Activated naive CD4-positive, alpha-beta T cell treated with anti-CD3 and anti-CD28 coated beads, Interleukin-2, amount 10 ng/mL, durations not matched to agents 7 days and 5 days (primary cell): ENCODE data around the gene DNMBP.

Source experiments
- CTCF ChIA-PET: fragments of 350-600 bp; sonication (Branson Sonifier 250); formaldehyde crosslinking; loops from one replicate; lab custom pipeline; 2021; ENCODE audit warnings: antibody characterized with exemption; lab: Charles Lee
- DNase-seq: peaks from one replicate; pipeline ENCODE4 v3.0.0-alpha.2; 2020
- H3K27ac Mint-ChIP-seq: one replicate; pipeline ENCODE4 v1.8.0; 2021; ENCODE audit warnings: mild to moderate bottlenecking, moderate library complexity, mixed read lengths
- H3K27me3 Mint-ChIP-seq: one replicate; pipeline ENCODE4 v1.8.0; 2021; ENCODE audit warnings: mild to moderate bottlenecking, mixed read lengths
- H3K36me3 Mint-ChIP-seq: one replicate; pipeline ENCODE4 v1.8.0; 2021; ENCODE audit warnings: mixed read lengths
- H3K4me1 Mint-ChIP-seq: one replicate; pipeline ENCODE4 v1.8.0; 2021; ENCODE audit warnings: mixed read lengths
- H3K4me3 Mint-ChIP-seq: one replicate; pipeline ENCODE4 v1.8.0; 2021; ENCODE audit warnings: mild to moderate bottlenecking, moderate library complexity, mixed read lengths
- H3K9me3 Mint-ChIP-seq: one replicate; pipeline ENCODE4 v1.8.0; 2021; ENCODE audit warnings: mixed read lengths

The DNMBP gene, protein sequence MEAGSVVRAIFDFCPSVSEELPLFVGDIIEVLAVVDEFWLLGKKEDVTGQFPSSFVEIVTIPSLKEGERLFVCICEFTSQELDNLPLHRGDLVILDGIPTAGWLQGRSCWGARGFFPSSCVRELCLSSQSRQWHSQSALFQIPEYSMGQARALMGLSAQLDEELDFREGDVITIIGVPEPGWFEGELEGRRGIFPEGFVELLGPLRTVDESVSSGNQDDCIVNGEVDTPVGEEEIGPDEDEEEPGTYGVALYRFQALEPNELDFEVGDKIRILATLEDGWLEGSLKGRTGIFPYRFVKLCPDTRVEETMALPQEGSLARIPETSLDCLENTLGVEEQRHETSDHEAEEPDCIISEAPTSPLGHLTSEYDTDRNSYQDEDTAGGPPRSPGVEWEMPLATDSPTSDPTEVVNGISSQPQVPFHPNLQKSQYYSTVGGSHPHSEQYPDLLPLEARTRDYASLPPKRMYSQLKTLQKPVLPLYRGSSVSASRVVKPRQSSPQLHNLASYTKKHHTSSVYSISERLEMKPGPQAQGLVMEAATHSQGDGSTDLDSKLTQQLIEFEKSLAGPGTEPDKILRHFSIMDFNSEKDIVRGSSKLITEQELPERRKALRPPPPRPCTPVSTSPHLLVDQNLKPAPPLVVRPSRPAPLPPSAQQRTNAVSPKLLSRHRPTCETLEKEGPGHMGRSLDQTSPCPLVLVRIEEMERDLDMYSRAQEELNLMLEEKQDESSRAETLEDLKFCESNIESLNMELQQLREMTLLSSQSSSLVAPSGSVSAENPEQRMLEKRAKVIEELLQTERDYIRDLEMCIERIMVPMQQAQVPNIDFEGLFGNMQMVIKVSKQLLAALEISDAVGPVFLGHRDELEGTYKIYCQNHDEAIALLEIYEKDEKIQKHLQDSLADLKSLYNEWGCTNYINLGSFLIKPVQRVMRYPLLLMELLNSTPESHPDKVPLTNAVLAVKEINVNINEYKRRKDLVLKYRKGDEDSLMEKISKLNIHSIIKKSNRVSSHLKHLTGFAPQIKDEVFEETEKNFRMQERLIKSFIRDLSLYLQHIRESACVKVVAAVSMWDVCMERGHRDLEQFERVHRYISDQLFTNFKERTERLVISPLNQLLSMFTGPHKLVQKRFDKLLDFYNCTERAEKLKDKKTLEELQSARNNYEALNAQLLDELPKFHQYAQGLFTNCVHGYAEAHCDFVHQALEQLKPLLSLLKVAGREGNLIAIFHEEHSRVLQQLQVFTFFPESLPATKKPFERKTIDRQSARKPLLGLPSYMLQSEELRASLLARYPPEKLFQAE (N-terminal part only)

DNA sequence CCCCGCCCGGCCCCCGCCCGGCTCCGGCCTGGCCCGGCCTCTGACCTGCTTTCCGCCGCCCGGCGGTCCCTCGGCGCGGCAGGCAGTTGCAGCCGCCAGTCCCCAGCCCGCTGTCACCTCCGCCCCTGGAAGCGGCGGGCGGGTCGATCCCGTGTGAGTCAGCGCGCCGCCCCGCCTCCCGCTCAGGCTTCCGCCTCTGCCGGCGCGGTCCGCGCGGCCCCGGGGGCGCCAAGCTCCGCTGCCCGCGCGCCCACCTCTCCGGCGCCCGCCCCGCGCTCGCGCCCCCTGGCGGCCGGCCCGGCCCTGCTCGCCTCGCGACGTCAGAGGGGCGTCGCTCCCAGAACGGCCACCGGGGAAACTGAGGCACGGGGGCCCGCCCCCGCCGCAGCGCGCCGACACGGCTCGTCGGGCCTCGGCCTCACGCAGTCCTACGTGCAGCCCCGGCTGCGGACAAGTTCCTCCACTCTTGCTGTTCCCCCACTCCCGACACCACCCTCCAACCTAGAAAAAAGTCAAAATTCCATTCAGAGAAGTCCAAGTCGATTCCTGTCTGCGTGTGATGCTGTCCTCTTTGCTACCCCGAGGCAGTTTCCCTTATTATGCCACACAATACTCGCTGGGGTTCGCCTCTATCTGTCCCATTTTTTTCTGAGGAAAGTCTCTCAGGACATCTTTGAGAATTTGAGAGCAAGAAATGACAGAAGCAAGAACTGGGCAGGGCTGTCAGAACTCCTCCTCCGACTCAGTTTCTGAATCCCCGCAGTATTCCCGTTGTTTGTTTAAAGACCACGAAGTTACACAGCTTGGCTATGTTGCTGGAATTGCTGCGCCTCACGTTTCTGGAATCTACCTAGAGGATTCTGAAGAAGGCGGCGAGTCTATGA, at the start of gene DNMBP:
TSS of gene DNMBP (minus strand) at position 155 of the 884 bp plus-strand sequence. CDS start 37,823 bp downstream, outside the sequence.
- Mint-ChIP-seq H3K27ac (no peak within 1 kb of the TSS), H3K4me3 (peak within 1 kb of the TSS; percentile 86), H3K4me1 (peaks cover 43% of the 10 kb centered on the region), H3K36me3 (no peaks in the 10 kb centered on the region), H3K27me3 (peaks cover 39% of the 10 kb centered on the region), H3K9me3 (no peaks in the 10 kb centered on the region)
- CTCF ChIA-PET, result interaction anchor here (0.7 to 4.4 kb wide), 15 partner anchors 8 to 164 kb away, joined by 3 to 25 read pairs (median 5); no protein-coding TSS in a partner anchor
- DNase-seq, result peak; percentile 86

DNA sequence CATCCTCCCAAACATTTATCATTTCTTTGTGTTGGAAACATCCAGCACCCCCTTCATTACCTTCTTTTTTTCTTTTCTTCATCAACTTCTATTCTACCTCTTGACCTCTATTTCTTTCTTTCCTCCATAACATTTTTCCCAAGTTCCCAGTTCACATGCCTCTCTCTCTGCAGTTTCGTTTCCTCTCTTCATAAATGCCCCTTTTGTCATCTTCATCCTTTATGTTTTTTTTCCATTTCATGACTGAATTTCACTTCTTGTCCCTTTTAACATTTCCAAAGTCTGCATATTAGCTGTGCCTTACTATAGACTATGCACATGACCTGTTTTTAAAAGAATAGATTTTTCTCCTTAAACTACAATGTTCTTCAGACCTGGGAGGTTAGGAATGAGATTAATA, 48.2 kb upstream of the DNMBP start:
- CTCF ChIA-PET, result interaction anchor here (1.5 kb wide), 1 partner anchor 12 kb away, joined by 7 read pairs; no protein-coding TSS in a partner anchor
- H3K9me3 Mint-ChIP-seq, result no peaks in the 10 kb centered on the region
- H3K36me3 Mint-ChIP-seq, result no peaks in the 10 kb centered on the region
- DNase-seq, result no peak
- H3K4me3 Mint-ChIP-seq, result no peak overlapping the region
- peaks cover 29% of the 10 kb centered on the region for H3K27me3 Mint-ChIP-seq
- no peak overlapping the region for H3K27ac Mint-ChIP-seq
- H3K4me1 Mint-ChIP-seq, result no peaks in the 10 kb centered on the region

DNA sequence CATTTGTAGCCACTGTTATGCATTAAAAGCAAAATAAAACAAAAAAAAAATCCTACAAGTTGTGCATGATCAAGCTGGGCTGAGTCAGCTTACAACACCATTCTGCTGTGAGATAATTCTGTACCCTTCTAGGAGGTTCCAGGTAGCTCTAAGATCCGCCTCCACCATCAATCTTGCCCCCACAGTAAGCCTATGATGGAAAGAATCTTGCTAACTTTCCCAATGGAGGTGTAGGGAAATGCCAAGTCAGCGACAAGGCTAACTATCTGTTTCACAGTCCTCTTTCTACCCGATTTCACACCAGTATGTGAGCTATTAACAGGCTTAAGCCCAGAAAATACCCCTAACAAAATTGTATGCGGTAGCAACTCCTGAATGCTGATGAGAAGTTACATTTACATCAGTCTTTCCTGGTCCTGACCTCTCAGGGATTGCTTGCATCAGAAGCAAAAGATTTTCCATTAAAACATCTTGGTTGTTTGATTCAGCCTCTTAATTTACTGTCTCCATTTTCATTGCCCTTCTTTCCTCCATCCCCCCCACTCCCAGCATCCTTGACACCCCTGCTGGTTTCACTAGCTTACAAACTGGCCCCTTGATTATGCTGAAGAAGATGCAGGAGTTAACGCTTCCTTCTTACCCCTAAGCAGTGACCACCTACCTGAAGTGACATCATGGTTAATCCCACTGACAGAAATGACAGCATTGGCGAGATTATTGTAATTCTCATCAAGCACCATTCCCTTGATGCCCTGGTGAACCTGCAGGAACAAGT, 44.1 kb upstream of the DNMBP start:
- H3K27me3 Mint-ChIP-seq, result peaks cover 28% of the 10 kb centered on the region
- H3K36me3 Mint-ChIP-seq, result no peaks in the 10 kb centered on the region
- no peaks in the 10 kb centered on the region for H3K9me3 Mint-ChIP-seq
- no peak overlapping the region for H3K27ac Mint-ChIP-seq
- H3K4me3 Mint-ChIP-seq, result no peak overlapping the region
- H3K4me1 Mint-ChIP-seq, result no peaks in the 10 kb centered on the region
- DNase-seq, result no peak
- CTCF ChIA-PET, result interaction anchor here (0.6 kb wide), 1 partner anchor 1741 kb away, joined by 3 read pairs; no protein-coding TSS in a partner anchor

DNA sequence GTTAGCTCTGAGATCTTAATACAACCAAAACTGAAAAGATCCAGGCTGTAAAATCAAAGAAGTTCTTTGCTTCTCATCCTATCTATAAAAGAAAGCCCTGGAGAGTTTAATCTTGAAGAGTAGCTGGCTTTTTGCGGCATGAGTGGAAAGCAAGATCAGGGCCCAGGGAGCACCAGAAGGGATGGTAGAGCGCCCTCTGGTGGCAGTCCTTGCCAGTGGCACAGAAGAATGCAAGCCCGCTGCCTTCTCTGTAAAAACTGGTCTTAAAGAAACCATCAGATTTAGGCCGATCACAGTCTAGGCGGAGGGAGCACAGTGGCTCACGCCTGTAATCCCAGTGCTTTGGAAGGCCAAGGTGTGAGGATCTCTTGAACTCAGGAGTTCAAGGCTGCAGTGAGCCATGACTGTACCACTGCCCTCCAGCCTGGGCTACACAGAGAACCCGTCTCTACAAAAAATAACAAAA, 36.3 kb upstream of the DNMBP start:
- Mint-ChIP-seq H3K9me3 (no peaks in the 10 kb centered on the region), H3K4me3 (no peak overlapping the region), H3K27ac (peak overlapping the region; percentile 26), H3K4me1 (no peaks in the 10 kb centered on the region), H3K36me3 (no peaks in the 10 kb centered on the region), H3K27me3 (peaks cover 20% of the 10 kb centered on the region)
- CTCF ChIA-PET, result interaction anchor here (0.6 to 8.5 kb wide), 31 partner anchors 8 to 315 kb away, joined by 3 to 177 read pairs (median 4); partner anchors contain the start of gene DNMBP
- DNase-seq, result peak; percentile 87

DNA sequence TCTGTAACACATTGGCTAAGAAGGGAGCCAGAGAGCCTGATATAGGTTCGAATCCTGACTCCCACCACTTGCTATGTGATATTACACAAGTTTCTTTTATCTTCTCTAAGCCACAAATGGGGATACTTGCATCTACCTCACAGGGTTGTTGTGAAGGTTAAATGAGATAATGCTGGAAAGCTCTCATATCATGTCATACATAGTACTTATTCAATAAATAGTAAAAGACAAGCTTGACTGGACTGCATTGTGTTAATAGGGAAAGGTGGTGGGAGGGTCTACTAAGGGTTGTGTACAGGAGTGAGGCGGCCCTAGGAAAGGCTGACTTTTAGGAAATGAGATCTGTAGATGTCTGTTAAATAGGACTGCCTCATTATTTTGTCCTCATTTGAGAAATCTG, 35.8 kb upstream of the DNMBP start:
- Mint-ChIP-seq H3K4me1 (no peaks in the 10 kb centered on the region), H3K27ac (no peak overlapping the region), H3K9me3 (no peaks in the 10 kb centered on the region), H3K4me3 (no peak overlapping the region), H3K36me3 (no peaks in the 10 kb centered on the region), H3K27me3 (peaks cover 20% of the 10 kb centered on the region)
- CTCF ChIA-PET, result interaction anchor here (0.6 to 8.5 kb wide), 31 partner anchors 8 to 315 kb away, joined by 3 to 177 read pairs (median 4); partner anchors contain the start of gene DNMBP
- no peak for DNase-seq

DNA sequence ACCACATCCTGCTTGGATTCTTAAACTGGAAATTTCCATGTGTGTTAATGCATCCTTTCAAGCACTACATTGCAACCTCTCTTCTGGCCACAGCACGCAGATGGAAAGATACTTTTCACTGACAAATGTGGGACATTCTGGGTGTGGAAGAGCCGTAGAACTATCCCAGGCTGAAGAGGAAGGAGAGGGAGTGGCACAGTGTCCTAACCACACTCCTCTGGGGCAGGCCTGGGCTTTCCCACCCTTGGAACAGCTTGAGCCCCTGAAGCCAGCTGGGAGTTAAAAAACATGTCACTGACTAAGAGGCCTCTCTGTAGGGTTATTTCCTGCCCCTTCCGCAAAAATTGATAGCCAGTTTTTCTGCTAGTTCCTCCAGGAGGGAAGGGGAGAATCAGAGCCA, 34.0 kb upstream of the DNMBP start:
- H3K4me1 Mint-ChIP-seq, result no peaks in the 10 kb centered on the region
- H3K27ac Mint-ChIP-seq, result no peak overlapping the region
- no peaks in the 10 kb centered on the region for H3K36me3 Mint-ChIP-seq
- CTCF ChIA-PET, result interaction anchor here (2.3 to 8.5 kb wide), 2 partner anchors 51 to 198 kb away, joined by 13 to 177 read pairs; no protein-coding TSS in a partner anchor
- DNase-seq, result no peak
- H3K27me3 Mint-ChIP-seq, result peaks cover 23% of the 10 kb centered on the region
- H3K9me3 Mint-ChIP-seq, result no peaks in the 10 kb centered on the region
- H3K4me3 Mint-ChIP-seq, result no peak overlapping the region

DNA sequence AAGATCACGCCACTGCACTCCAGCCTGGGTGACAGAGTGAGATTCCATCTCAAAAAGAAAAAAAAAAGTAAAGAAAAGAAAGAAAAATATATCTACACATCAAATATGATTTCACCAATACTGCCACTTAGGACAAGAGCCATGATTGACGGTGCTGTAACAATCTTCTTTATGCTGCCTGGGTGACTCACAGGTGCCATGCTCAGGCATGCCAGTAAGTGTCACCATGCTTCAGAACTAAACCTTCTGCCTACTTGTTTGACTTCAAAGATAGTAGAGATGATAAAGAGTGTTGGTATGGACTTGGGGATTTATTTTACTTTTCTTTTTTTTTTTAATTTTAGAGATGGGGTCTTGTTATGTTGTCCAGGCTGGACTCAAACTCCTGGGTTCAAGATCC, 33.6 kb upstream of the DNMBP start:
- H3K4me1 Mint-ChIP-seq, result no peaks in the 10 kb centered on the region
- CTCF ChIA-PET, result interaction anchor here (8.5 kb wide), 1 partner anchor 197 kb away, joined by 177 read pairs; no protein-coding TSS in a partner anchor
- no peak for DNase-seq
- H3K4me3 Mint-ChIP-seq, result no peak overlapping the region
- H3K27ac Mint-ChIP-seq, result no peak overlapping the region
- peaks cover 27% of the 10 kb centered on the region for H3K27me3 Mint-ChIP-seq
- no peaks in the 10 kb centered on the region for H3K9me3 Mint-ChIP-seq
- no peaks in the 10 kb centered on the region for H3K36me3 Mint-ChIP-seq

DNA sequence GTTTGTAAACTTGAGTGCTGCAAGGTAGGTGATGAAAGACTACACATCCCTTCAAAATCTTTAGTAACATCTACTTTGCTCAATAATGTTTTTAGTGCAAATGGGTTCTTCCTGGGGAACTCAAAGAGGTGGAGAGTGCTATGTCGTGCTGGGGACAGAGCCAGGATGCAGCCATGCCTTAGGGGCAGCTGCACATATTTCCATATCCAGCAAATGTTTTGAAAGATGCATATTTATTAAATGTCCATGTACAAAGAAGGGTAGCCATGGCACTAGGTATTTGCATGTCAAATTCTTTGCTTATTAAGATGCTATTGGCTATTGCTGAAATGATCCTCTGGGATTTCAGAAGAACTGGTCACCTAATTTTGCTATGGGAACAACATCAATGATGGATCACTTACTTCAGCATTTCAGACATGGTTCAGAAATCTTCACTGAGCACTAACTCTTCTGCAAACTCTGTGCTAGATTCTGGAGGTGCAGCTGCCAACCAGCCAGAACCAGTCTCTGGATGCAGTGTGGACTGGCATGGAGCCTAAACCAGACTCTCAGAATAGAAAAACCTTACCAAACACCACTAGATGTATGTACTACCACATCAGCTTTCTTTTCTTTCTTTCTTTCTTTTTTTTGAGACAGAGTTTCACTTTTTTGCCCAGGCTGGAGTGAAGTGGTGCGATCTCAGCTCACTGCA, 31.7 kb upstream of the DNMBP start:
- CTCF ChIA-PET, result interaction anchor here (0.9 to 8.5 kb wide), 2 partner anchors 36 to 196 kb away, joined by 3 to 177 read pairs; no protein-coding TSS in a partner anchor
- Mint-ChIP-seq H3K27ac (no peak overlapping the region), H3K4me1 (no peaks in the 10 kb centered on the region), H3K4me3 (no peak overlapping the region), H3K9me3 (no peaks in the 10 kb centered on the region), H3K36me3 (no peaks in the 10 kb centered on the region), H3K27me3 (peaks cover 39% of the 10 kb centered on the region)
- DNase-seq, result no peak

DNA sequence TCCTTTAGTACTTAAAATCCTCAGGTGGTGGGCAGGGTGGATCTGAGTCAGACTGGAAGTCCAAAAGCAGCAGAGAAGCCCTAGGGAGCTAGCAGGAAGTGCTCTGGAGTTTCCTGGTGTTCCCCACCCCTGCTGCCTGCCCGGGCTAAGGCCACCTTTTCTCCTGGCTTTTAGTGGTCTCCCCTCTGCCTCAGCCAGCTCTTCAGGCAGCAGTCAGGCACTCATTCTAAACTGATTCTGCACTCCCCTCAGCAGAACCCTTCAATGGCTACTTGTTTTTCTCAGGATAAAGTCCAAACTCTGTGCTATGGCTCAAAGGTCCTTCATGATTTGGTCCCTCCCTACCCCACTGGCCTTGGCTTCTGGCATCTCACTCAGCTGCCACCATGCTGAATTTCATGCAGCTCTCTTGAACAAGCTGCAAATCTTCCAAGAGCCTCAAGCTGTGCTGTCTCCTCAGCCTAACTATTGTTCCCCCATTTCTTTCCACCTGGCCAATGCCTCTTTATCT, 28.9 kb upstream of the DNMBP start:
- Mint-ChIP-seq H3K36me3 (no peaks in the 10 kb centered on the region), H3K9me3 (no peaks in the 10 kb centered on the region), H3K4me3 (no peak overlapping the region), H3K27me3 (peaks cover 32% of the 10 kb centered on the region), H3K4me1 (no peaks in the 10 kb centered on the region), H3K27ac (no peak overlapping the region)
- CTCF ChIA-PET, result interaction anchor here (1.4 to 2.0 kb wide), 2 partner anchors 8 to 16 kb away, joined by 4 to 8 read pairs; no protein-coding TSS in a partner anchor
- no peak for DNase-seq

DNA sequence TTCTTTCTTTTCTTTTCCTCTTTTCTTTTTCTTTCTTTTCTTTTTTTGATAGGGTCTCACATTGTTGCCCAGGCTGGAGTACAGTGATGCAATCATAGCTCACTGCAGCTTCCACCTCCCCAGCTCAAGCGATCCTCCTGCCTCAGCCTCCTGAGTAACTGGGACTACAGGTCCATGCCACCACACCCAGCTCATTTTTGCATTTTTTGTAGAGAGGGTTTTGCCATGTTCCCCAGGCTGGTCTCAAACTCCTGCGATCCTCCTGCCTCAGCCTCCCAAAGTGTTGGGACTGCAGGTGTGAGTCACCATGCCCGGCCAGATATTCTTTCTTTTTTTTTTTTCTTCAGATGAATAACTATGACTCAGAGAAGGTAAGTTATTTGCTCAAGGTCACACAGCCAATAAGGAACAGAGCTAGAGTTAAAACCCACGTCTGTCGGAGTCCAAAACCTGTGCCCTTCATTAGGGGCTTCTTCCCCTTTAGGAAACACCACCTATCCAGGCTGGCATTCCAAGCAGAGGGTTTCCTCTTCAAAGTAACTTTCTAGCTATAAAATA, 28.1 kb upstream of the DNMBP start:
- H3K4me3 Mint-ChIP-seq, result no peak overlapping the region
- no peaks in the 10 kb centered on the region for H3K9me3 Mint-ChIP-seq
- no peaks in the 10 kb centered on the region for H3K4me1 Mint-ChIP-seq
- peaks cover 36% of the 10 kb centered on the region for H3K27me3 Mint-ChIP-seq
- no peak for DNase-seq
- H3K27ac Mint-ChIP-seq, result no peak overlapping the region
- H3K36me3 Mint-ChIP-seq, result no peaks in the 10 kb centered on the region
- CTCF ChIA-PET, result interaction anchor here (1.0 to 2.0 kb wide), 2 partner anchors 9 to 192 kb away, joined by 3 to 8 read pairs; no protein-coding TSS in a partner anchor

DNA sequence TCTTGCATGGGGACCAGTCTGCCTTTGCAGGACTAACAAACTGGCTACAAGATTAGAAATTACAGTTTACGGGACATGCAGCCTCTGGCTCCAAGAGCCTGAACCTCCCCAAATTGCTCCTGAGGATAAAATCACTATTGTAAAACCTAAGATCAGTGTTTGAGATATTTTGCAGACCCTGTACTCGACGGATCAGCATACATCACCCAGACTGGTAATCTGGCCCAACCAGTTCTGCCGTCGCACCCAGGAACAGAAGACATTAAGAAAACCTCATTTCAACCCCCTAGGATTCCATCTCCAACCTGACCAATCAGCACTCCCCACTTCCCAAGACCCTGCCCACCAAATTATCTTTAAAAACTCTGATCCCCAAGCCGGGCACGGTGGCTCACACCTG, 27.1 kb upstream of the DNMBP start:
- DNase-seq, result no peak
- CTCF ChIA-PET, result interaction anchor here (2.0 kb wide), 1 partner anchor 10 kb away, joined by 8 read pairs; no protein-coding TSS in a partner anchor
- Mint-ChIP-seq H3K27ac (no peak overlapping the region), H3K9me3 (no peaks in the 10 kb centered on the region), H3K4me1 (no peaks in the 10 kb centered on the region), H3K36me3 (no peaks in the 10 kb centered on the region), H3K4me3 (no peak overlapping the region), H3K27me3 (peaks cover 31% of the 10 kb centered on the region)
